B cell (primary cell): ENCODE data around the gene DHRS1. TPM values are rescaled to one million over a fixed set of nuclear protein-coding genes. Genes with fewer than 3 reads are reported as not detected.

Source experiments
- ATAC-seq: fragments of 200-7000 bp; cut with Tn5 transposase; one replicate; pipeline ENCODE4 v1.10.0; 2021; ENCODE audit warnings: low read depth, mild to moderate bottlenecking, moderate number of reproducible peaks, moderate library complexity
- CTCF ChIA-PET: fragments of 350-600 bp; sonication (Branson Sonifier 250); formaldehyde crosslinking; loops from one replicate; lab custom pipeline; 2021; ENCODE audit warnings: antibody characterized with exemption, inconsistent platforms; lab: Charles Lee
- POLR2A ChIA-PET: fragments of 350-600 bp; sonication (Branson Sonifier 250); formaldehyde crosslinking; loops from one replicate; lab custom pipeline; 2021; ENCODE audit warnings: antibody characterized with exemption; lab: Charles Lee
- DNase-seq: peaks from one replicate; pipeline ENCODE4 v3.0.0; 2013
- H2AFZ ChIP-seq: 2 replicates; pipeline ENCODE4 v1.6.1; 2012; ENCODE audit warnings: mild to moderate bottlenecking, low read depth, low read length; ENCODE audit not compliant: insufficient read depth, poor library complexity, severe bottlenecking
- H3K27ac ChIP-seq, 2 donors: 1 replicate in 1 of 2; 2 replicates in 1 of 2; pipeline ENCODE4 v1.5.1; 2012 to 2013; ENCODE audit warnings: low read length in 2 of 2, mild to moderate bottlenecking in 2 of 2, moderate library complexity in 1 of 2
- H3K27me3 ChIP-seq, 4 experiments: fragments of 200-600 bp in 1 of 4; sonication (generic) in 1 of 4; replicated peaks in 1 of 4; 1 replicate in 2 of 4; 2 replicates in 2 of 4; pipeline versions ENCODE4 v1.6.1 to v1.7.0; 2013 to 2016; ENCODE audit warnings: low read length in 3 of 4, mild to moderate bottlenecking in 2 of 4, mixed read lengths in 1 of 4, moderate library complexity in 1 of 4; ENCODE audit not compliant: insufficient read depth in 4 of 4, control insufficient read depth in 3 of 4; ENCODE audit errors: control extremely low read depth in 1 of 4
- H3K36me3 ChIP-seq, 2 experiments: replicated peaks in 1 of 2; 1 replicate in 1 of 2; 2 replicates in 1 of 2; pipeline versions ENCODE4 v1.6.1 to v1.7.1; 2013; ENCODE audit warnings: low read length in 1 of 2; ENCODE audit not compliant: insufficient read depth in 2 of 2, control insufficient read depth in 1 of 2; ENCODE audit errors: control extremely low read depth in 1 of 2, extremely low read depth in 1 of 2
- H3K4me1 ChIP-seq, 2 donors: fragments of 200-600 bp in 1 of 2; sonication (generic) in 1 of 2; 1 replicate in 1 of 2; 2 replicates in 1 of 2; pipeline versions ENCODE4 v1.5.1 to v1.6.1; 2013 to 2017; ENCODE audit warnings: low read length in 2 of 2; ENCODE audit not compliant: control insufficient read depth in 2 of 2, insufficient read depth in 2 of 2
- H3K4me2 ChIP-seq: replicated peaks from 2 replicates; pipeline ENCODE3; 2012; ENCODE audit warnings: mild to moderate bottlenecking, low read depth, low read length; ENCODE audit not compliant: poor library complexity, severe bottlenecking
- H3K4me3 ChIP-seq, 5 experiments: fragments of 200-600 bp in 1 of 5; sonication (generic) in 1 of 5; 1 replicate in 3 of 5; 2 replicates in 2 of 5; pipeline versions ENCODE4 v1.5.1 to v1.7.0; 2011 to 2016; ENCODE audit warnings: low read length in 4 of 5, mild to moderate bottlenecking in 4 of 5, low read depth in 2 of 5, control low read depth in 1 of 5, moderate library complexity in 1 of 5; ENCODE audit not compliant: insufficient read depth in 1 of 5; ENCODE audit errors: control extremely low read depth in 1 of 5, extremely low read depth in 1 of 5
- H3K79me2 ChIP-seq: fragments of 200-600 bp; sonication (generic); one replicate; pipeline ENCODE4 v1.6.0; 2016; ENCODE audit warnings: low read length; ENCODE audit not compliant: control insufficient read depth, insufficient read depth
- H3K9ac ChIP-seq: fragments of 200-600 bp; sonication (generic); 2 replicates; pipeline ENCODE4 v1.6.1; 2017; ENCODE audit warnings: mild to moderate bottlenecking, low read length, moderate library complexity
- H3K9me3 ChIP-seq, 3 donors: one replicate each; pipeline versions ENCODE4 v1.6.1 to v1.7.1; 2013; ENCODE audit warnings: low read length in 2 of 3; ENCODE audit not compliant: control insufficient read depth in 2 of 3, insufficient read depth in 1 of 3; ENCODE audit errors: control extremely low read depth in 1 of 3
- H4K20me1 ChIP-seq: 2 replicates; pipeline ENCODE4 v1.6.0; 2012; ENCODE audit warnings: mild to moderate bottlenecking, low read length; ENCODE audit not compliant: insufficient read depth, control insufficient read depth, poor library complexity, severe bottlenecking
- H3K27ac Mint-ChIP-seq: one replicate; pipeline ENCODE4 v1.8.0; 2021; ENCODE audit warnings: mixed read lengths
- H3K27me3 Mint-ChIP-seq: one replicate; pipeline ENCODE4 v1.8.0; 2021; ENCODE audit warnings: mixed read lengths
- H3K4me1 Mint-ChIP-seq: one replicate; pipeline ENCODE4 v1.8.0; 2021; ENCODE audit warnings: mixed read lengths
- H3K4me3 Mint-ChIP-seq: one replicate; pipeline ENCODE4 v1.8.0; 2021; ENCODE audit warnings: mixed read lengths
- H3K9me3 Mint-ChIP-seq: one replicate; pipeline ENCODE4 v1.8.0; 2022; ENCODE audit warnings: mixed read lengths; ENCODE audit not compliant: insufficient read depth
- EZH2 ChIP-seq: IDR thresholded peaks from 2 replicates; pipeline ENCODE4 v1.6.1; 2012; ENCODE audit warnings: borderline replicate concordance, low read depth, mild to moderate bottlenecking, moderate library complexity, low read length; ENCODE audit not compliant: insufficient read depth, poor library complexity, severe bottlenecking
- WGBS: methylation state at CpG from one replicate; pipeline ENCODE4 v1.1.5; 2013; ENCODE audit warnings: missing lambda C conversion rate; ENCODE audit not compliant: insufficient coverage; 5-methylcytosine and 5-hydroxymethylcytosine counted together
- intact Hi-C: fragments of 100-400 bp; cut with micrococcal nuclease; formaldehyde crosslinking; loops from one replicate; pipeline ENCODE4 v1.10.0; 2022
- polyA plus RNA-seq: library from polyadenylated mRNA; depleted of rRNA; stranded (reverse); fragments of >200 nt; gene quantifications from 2 replicates; pipeline ENCODE4 v1.2.3, GENCODE V29; 2012
- total RNA-seq, 2 donors: library from RNA; stranded (reverse); fragments of 120-200 nt in 1 of 2; gene quantifications; 1 replicate in 1 of 2; 2 replicates in 1 of 2; pipeline versions ENCODE4 v1.2.3 to v1.2.4, GENCODE V29; 2013 to 2022
- TF ChIP-seq, protein P1 (sequence below): fragments of 200-600 bp; IDR thresholded peaks from one replicate; pipeline ENCODE4 v1.8.0; 2022; ENCODE audit warnings: antibody characterized with exemption, mild to moderate bottlenecking

Gene DHRS1
- total and polyA plus RNA-seq, 2 donors (not counting 1 experiment from before 2014, with no cell fraction given): 42.7 to 76.9 TPM

DNA sequence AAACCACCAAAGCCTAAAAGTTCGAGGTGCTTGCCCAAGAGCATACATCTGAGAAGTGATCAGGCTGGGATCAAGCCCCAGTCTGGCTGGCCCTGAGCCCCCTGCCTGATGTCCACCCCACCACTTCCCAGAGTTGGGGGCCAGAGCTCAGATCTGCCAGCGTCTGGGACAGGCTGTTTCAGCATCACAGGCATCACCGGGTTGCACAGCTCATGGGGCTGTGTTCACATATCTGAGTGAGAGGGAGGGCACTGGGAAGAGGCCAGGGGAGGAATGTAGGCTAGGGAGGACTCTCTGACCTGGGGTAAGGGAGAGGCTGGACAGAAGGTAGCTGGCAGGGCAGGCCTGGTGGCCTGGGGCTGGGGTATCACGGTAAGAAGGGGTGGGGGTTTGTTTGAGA lies 42.6 kb downstream of the DHRS1 start:
- Histone ChIP-seq H4K20me1 (no peaks in the 10 kb centered on the region), H3K9ac (no peak overlapping the region), H3K27ac (no peak overlapping the region), H3K9me3 (no peaks in the 10 kb centered on the region), H3K79me2 (no peaks in the 10 kb centered on the region), H2AFZ (no peak overlapping the region), H3K4me1 (no peaks in the 10 kb centered on the region), H3K4me3 (no peak overlapping the region), H3K27me3 (no peaks in the 10 kb centered on the region), H3K4me2 (no peak overlapping the region), H3K36me3 (peaks cover 0 to 28% of the 10 kb centered on the region in 2 experiments)
- WGBS: 100% methylated on average over 3 of the region's 4 CpGs
- Mint-ChIP-seq H3K9me3 (no peaks in the 10 kb centered on the region), H3K4me3 (no peak overlapping the region), H3K27me3 (no peaks in the 10 kb centered on the region), H3K4me1 (no peaks in the 10 kb centered on the region), H3K27ac (no peak overlapping the region)
- CTCF ChIA-PET: interaction anchor here (0.8 kb wide), 1 partner anchor 33 kb away, joined by 3 read pairs; no protein-coding TSS in a partner anchor
- POLR2A ChIA-PET: no interaction called here
- ATAC-seq: no peak
- DNase-seq: no peak
- no peak for TF ChIP-seq EZH2
- TF ChIP-seq, protein P1, sequence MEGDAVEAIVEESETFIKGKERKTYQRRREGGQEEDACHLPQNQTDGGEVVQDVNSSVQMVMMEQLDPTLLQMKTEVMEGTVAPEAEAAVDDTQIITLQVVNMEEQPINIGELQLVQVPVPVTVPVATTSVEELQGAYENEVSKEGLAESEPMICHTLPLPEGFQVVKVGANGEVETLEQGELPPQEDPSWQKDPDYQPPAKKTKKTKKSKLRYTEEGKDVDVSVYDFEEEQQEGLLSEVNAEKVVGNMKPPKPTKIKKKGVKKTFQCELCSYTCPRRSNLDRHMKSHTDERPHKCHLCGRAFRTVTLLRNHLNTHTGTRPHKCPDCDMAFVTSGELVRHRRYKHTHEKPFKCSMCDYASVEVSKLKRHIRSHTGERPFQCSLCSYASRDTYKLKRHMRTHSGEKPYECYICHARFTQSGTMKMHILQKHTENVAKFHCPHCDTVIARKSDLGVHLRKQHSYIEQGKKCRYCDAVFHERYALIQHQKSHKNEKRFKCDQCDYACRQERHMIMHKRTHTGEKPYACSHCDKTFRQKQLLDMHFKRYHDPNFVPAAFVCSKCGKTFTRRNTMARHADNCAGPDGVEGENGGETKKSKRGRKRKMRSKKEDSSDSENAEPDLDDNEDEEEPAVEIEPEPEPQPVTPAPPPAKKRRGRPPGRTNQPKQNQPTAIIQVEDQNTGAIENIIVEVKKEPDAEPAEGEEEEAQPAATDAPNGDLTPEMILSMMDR: no peak
- intact Hi-C loops: no loop called here

DNA sequence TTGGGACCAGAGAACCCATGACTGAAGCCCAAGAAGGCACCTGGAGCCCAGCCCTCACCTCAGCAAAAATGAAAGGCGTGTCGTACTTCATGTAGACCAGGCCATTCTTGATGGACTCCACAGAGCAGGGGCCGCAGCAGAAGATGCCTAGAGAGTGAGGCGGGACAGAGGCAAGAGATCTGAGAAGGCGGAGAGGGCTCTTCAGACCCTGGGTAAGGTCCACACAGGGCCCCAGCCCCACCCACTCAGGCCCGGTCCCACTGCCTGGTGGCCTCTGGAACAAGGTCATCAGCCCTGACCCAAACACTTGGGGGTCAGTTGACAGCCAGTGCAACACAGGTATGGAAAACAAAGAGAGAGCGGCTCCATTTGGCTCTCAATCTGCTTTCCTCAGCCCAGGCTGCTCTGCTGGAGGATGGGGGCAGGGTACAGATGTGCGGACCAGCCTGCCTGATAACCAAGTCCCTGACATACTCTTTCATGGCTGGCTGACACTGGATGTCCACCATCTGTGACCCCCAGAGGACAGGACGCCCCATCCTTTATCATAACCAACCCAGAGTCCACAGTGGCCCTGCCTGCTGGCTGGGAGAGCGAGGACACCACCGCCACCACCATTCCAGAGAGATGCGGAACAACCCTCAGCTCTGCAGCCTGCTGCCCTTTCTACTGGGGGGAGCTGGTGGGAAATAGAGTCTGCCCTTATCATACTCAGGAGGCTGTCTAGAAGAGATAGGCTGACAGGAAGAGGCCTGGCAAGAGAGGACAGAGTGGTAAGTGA lies 43.5 kb downstream of the DHRS1 start:
- Mint-ChIP-seq H3K27ac (no peak overlapping the region), H3K4me1 (no peaks in the 10 kb centered on the region), H3K4me3 (no peak overlapping the region), H3K27me3 (no peaks in the 10 kb centered on the region), H3K9me3 (no peaks in the 10 kb centered on the region)
- TF ChIP-seq EZH2: no peak
- TF ChIP-seq, protein P1: no peak
- Histone ChIP-seq H3K4me1 (no peaks in the 10 kb centered on the region), H3K4me3 (no peak overlapping the region), H2AFZ (no peak overlapping the region), H3K9me3 (no peaks in the 10 kb centered on the region), H4K20me1 (no peaks in the 10 kb centered on the region), H3K27ac (no peak overlapping the region), H3K36me3 (peaks cover 0 to 28% of the 10 kb centered on the region in 2 experiments), H3K79me2 (no peaks in the 10 kb centered on the region), H3K4me2 (no peak overlapping the region), H3K9ac (no peak overlapping the region), H3K27me3 (no peaks in the 10 kb centered on the region)
- DNase-seq: no peak
- WGBS: 94% methylated on average over 8 of the region's 12 CpGs
- ChIA-PET CTCF (interaction anchor here (0.6 to 0.8 kb wide), 2 partner anchors 9 to 34 kb away, joined by 3 read pairs; no protein-coding TSS in a partner anchor), POLR2A (no interaction called here)
- ATAC-seq: no peak
- intact Hi-C loops: no loop called here
